HG03469 (cell line): ENCODE results near the gene ZNF747.

ENCODE experiments used
- ATAC-seq: cut with Tn5 transposase; IDR thresholded peaks from one replicate; pipeline ENCODE4 v1.9.1; 2021; ENCODE audit warnings: mild to moderate bottlenecking, moderate library complexity, moderate number of reproducible peaks; ENCODE audit not compliant: unreplicated experiment

The ZNF747 gene

GRCh38 chr16:30519120-30520049 is 15.3 kb downstream of the ZNF747 start:
- ATAC-seq, result no peak

GRCh38 chr16:30518552-30518951 is 16.1 kb downstream of the ZNF747 start:
- no peak for ATAC-seq

GRCh38 chr16:30515275-30515674 is 19.4 kb downstream of the ZNF747 start:
- ATAC-seq, result no peak

- ATAC-seq, result no peak
These were observed 23.1 kb downstream of the ZNF747 start for GRCh38 chr16:30511509-30511908.

- no peak for ATAC-seq
These were observed 24.2 kb downstream of the ZNF747 start for GRCh38 chr16:30510376-30510938.

GRCh38 chr16:30509081-30509765 is 25.4 kb downstream of the ZNF747 start:
- ATAC-seq, result no peak

GRCh38 chr16:30503403-30504296 is 31.0 kb downstream of the ZNF747 start:
- no peak for ATAC-seq

- ATAC-seq, result no peak
These were observed 35.4 kb downstream of the ZNF747 start for GRCh38 chr16:30499284-30499683.

GRCh38 chr16:30494709-30495108 is 39.9 kb downstream of the ZNF747 start:
- no peak for ATAC-seq

GRCh38 chr16:30493941-30494488 is 40.6 kb downstream of the ZNF747 start:
- no peak for ATAC-seq

- no peak for ATAC-seq
These were observed 42.8 kb downstream of the ZNF747 start for GRCh38 chr16:30491744-30492308.

- ATAC-seq, result no peak
These were observed 43.4 kb downstream of the ZNF747 start for GRCh38 chr16:30491229-30491628.

- no peak for ATAC-seq
These were observed 44.4 kb downstream of the ZNF747 start for GRCh38 chr16:30490210-30490609.

GRCh38 chr16:30488764-30489605 is 45.7 kb downstream of the ZNF747 start:
- no peak for ATAC-seq

GRCh38 chr16:30485818-30486436 is 48.7 kb downstream of the ZNF747 start:
- no peak for ATAC-seq

GRCh38 chr16:30484887-30485286 is 49.8 kb downstream of the ZNF747 start:
- ATAC-seq, result no peak

GRCh38 chr16:30482366-30482765 is 52.3 kb downstream of the ZNF747 start:
- ATAC-seq, result no peak

GRCh38 chr16:30481381-30481780 is 53.3 kb downstream of the ZNF747 start:
- no peak for ATAC-seq
